GM12892 (cell line): ENCODE measurements around the gene NPAS2.

ENCODE experiments used
- POLR2A ChIP-seq: IDR thresholded peaks from 2 replicates; pipeline ENCODE4 v1.6.1; 2011; ENCODE audit warnings: low read depth, low read length, control low read depth
- TAF1 ChIP-seq: IDR thresholded peaks from 2 replicates; pipeline ENCODE4 v1.6.1; 2011; ENCODE audit warnings: low read depth, mild to moderate bottlenecking, control low read depth, low read length, borderline replicate concordance

- TF ChIP-seq POLR2A (no peak), TAF1 (no peak)
Measured at GRCh38 chr2:100929147-100929546, 109.2 kb downstream of the NPAS2 start.
